ENCODE measurements around the gene ZBTB43.

The ZBTB43 gene

GRCh38 chr9:126832440-126832839, 27.6 kb downstream of the ZBTB43 start:
- no peak for DNase-seq

DNA sequence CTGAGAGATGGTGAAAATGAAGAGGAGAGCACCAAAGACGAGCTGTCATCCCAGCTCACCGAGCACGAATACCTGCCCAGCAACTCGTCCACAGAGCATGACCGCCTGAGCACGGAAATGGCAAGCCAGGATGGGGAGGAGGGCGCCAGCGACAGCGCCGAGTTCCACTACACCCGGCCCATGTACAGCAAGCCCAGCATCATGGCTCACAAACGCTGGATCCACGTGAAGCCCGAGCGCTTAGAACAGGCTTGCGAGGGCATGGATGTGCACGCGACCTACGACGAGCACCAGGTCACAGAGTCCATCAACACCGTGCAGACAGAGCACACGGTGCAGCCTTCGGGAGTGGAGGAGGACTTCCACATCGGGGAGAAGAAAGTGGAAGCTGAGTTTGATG, 28.2 kb downstream of the ZBTB43 start:
- no peak for DNase-seq

- no peak for DNase-seq
Observed at GRCh38 chr9:126833710-126834345, 29.0 kb downstream of the ZBTB43 start.

GRCh38 chr9:126834672-126835071, 29.8 kb downstream of the ZBTB43 start:
- no peak for DNase-seq

DNA sequence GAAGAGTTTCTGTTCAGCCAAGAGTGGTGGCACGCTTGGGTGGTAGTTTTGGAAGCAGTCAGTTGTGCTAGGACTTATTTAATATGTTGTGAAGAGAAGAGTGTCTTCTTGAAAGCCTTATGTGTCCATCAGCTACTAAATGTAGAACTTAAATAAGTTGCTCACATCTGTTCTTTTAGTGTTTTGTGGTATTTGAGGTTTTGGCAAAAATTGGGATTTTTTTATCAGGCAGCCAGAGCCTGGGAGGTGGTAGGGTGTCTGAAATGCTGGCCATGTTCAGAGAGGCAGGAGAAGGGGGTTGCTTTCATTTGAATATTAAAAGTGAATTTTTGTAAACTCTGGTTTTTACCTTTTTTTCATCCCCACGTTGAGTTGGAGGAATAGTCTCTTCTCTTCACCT, 31.4 kb downstream of the ZBTB43 start:
- DNase-seq, result peak; percentile 47

GRCh38 chr9:126838055-126838811, 33.4 kb downstream of the ZBTB43 start:
- no peak for DNase-seq

GRCh38 chr9:126838895-126839294, 34.1 kb downstream of the ZBTB43 start:
- no peak for DNase-seq

DNA sequence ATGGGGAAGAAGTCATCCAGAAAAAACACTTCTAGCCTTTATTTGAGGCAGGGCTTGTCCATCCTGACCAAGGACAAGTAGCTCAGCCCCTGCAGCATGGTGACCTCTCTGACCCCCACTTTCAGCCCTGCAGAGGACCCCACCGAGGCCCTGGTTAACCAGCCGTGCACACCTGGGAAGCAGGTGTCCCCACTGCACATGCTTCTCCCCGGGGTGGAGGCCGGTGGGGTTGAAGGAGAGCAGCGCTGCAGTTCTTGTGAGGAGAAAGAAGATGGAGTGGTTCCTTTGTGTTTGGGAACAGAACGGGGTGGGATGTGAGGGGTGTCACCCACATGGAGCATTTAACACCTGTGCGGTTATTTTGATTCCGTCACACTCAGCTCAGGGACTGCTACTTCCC, 34.5 kb downstream of the ZBTB43 start:
- DNase-seq, result no peak

DNA sequence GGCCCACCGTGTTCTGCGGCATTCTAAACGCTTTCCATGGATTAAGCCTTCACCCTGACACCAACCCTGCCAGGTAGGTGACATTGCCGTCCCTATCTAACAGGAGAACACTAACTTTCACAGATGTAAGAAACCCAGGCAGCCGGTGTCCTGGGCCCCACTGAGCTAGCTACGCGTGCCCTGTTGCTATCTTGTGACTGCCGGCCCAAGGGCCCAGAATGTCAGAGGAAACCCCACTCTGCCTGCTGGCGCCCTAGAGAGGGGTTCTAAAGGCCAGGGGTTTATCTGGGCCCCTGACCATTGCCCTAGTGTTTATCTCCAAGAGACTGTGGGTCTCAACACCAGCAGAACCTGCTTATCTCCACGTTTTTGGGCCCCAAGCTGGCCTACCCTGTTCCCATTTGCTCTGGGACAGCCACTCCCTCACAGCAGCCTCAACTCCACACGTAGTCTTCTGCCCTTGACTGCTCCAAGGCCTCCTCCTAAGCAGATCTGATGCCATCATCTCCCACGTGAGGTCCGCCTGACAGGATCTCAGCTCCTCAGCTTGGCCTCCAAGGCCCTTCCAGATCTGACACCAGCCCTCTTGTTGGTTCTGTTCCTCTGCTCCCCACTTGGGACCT, 37.5 kb downstream of the ZBTB43 start:
- DNase-seq, result no peak

- DNase-seq, result no peak
Observed at GRCh38 chr9:126842977-126843799, 38.3 kb downstream of the ZBTB43 start.

DNA sequence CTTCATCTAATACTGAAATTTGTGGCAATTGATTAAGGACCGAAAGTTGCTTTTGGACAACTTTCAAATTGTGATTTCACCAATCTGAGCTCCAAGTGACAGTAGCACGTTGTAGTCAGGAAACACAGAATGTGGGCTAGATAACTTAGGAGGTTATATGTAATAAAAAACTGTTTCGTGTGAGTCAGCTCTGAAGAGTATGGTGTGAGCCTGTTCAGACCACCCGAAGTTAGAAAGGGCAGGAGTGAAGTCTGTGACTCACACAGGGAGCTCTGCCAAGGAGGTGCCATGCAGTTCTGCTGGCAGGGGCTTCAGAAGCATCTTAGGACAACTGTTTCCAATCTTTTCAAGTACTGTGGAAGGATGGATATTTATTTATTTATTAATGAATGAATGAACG, 39.2 kb downstream of the ZBTB43 start:
- peak; percentile 62 for DNase-seq

GRCh38 chr9:126847051-126847450, 42.2 kb downstream of the ZBTB43 start:
- no peak for DNase-seq

DNA sequence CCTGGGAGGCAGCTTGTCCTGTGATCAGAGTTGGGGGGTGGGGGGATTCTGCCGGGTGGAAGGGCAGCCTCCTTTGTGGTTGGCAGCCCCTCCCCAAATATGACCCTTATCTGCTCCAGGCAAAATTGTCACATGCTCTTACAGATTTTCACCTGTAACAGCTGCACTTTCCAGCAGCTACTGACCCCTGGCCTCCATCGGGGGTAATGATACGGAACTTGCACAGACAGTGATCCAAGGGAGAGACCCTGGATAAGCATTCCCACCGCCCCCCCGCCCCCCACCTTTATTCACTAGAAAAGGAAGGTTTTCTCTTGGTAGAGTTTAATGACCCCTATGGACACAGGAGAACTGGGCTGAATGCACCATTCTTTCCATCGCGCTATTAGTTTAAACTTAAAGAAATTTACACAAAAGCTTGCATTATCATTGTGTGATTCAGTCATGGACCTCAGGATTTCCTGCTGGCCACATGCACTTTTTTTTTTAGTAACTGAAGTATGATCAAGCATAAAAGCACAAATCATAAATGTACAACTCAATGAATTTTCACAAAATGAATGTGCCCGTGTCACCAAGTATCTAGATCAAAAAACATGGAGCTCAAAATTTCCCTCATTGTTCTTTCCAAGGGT, 44.9 kb downstream of the ZBTB43 start:
- DNase-seq, result no peak

DNA sequence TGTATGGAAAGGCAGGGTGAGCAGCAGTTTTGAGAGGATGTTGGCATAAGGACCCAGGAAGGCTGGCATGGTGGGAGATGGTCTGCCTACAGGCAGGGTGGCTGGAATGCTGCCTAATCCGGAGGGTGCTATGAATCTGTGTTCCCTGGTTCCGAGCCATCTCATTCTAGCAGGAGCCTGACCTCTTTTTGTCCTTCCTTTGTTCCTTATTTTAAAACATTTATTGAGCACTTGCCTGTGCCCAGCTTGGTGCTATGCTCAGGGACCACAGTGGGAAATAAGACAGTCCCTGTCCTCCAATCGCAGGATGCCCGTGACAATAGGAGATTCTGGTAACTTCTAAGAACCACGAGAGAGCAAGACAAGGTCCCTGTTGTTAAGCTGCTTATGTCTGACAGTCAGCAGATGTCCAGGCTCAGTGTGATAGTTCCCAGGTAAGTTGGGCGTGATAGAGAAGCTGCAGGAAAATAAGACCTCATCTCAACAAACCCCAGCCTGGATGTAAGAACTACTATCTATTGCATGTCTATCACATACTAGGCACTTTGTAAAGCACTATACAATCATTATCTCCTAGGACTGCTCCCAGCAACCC, 46.5 kb downstream of the ZBTB43 start:
- no peak for DNase-seq

GRCh38 chr9:126852086-126852688, 47.3 kb downstream of the ZBTB43 start:
- no peak for DNase-seq

GRCh38 chr9:126853667-126854066, 48.8 kb downstream of the ZBTB43 start:
- DNase-seq, result peak; percentile 49

GRCh38 chr9:126854734-126855133, 49.9 kb downstream of the ZBTB43 start:
- no peak for DNase-seq

GRCh38 chr9:126856326-126856877, 51.6 kb downstream of the ZBTB43 start:
- no peak for DNase-seq

GRCh38 chr9:126857261-126857960, 52.6 kb downstream of the ZBTB43 start:
- DNase-seq, result peak; percentile 11

DNA sequence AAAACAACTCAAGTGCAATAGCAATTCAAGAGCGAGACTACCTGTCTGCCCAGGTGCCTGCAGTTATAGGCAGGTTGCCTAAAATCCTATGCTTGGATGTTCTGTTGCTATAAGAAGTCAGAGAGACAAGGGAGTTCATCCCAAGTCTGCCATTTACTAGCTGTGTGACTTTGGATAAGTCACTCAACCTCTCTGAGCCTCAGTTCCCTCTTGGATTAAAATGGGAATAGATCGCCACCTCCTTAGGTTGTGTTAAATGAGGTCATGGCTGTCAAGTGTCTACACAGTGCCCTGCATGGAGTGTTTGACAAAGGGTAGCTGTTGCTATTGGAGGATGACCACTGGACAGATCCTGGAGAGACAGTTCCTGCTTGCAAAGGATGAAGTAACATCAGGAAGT, 54.3 kb downstream of the ZBTB43 start:
- DNase-seq, result no peak

All from fibroblast of upper back skin (primary cell).